Astrocyte of the spinal cord (primary cell): ENCODE data around the gene DUSP15.

Experiments
- DNase-seq: peaks from one replicate; pipeline ENCODE4 v3.0.0; 2011; ENCODE audit warnings: low read depth, low spot score
- H3K4me3 ChIP-seq: 2 replicates; pipeline ENCODE4 v1.5.1; 2011; ENCODE audit warnings: low read depth, mild to moderate bottlenecking, low read length, moderate library complexity
- CTCF ChIP-seq: IDR thresholded peaks from 2 replicates; pipeline ENCODE4 v1.5.1; 2012; ENCODE audit warnings: low read depth, mild to moderate bottlenecking, low read length, inconsistent platforms
- in situ Hi-C: cut with HindIII; loops from 2 replicates; pipeline ENCODE4 v1.10.0; 2017; ENCODE audit warnings: low sequenced_read_pairs

The DUSP15 gene

GRCh38 chr20:31907046-31907445 lies 36.7 kb upstream of the DUSP15 start:
- no peak overlapping the region for H3K4me3 ChIP-seq
- in situ Hi-C loops = no loop called here
- DNase-seq = no peak
- no peak for TF ChIP-seq CTCF

GRCh38 chr20:31906001-31906400 lies 35.7 kb upstream of the DUSP15 start:
- no peak overlapping the region for H3K4me3 ChIP-seq
- in situ Hi-C loops = no loop called here
- TF ChIP-seq CTCF = no peak
- no peak for DNase-seq

- in situ Hi-C loops = no loop called here
- no peak overlapping the region for H3K4me3 ChIP-seq
- no peak for DNase-seq
- no peak for TF ChIP-seq CTCF
Measured at GRCh38 chr20:31903627-31904386, 33.5 kb upstream of the DUSP15 start.

GRCh38 chr20:31901615-31902014 lies 31.3 kb upstream of the DUSP15 start:
- H3K4me3 ChIP-seq = no peak overlapping the region
- no peak for TF ChIP-seq CTCF
- in situ Hi-C loops = no loop called here
- no peak for DNase-seq

GRCh38 chr20:31897541-31897940 lies 27.2 kb upstream of the DUSP15 start:
- no peak overlapping the region for H3K4me3 ChIP-seq
- DNase-seq = no peak
- TF ChIP-seq CTCF = no peak
- in situ Hi-C loops = no loop called here

- no peak overlapping the region for H3K4me3 ChIP-seq
- DNase-seq = no peak
- TF ChIP-seq CTCF = no peak
- in situ Hi-C loops = no loop called here
Measured at GRCh38 chr20:31896049-31896448, 25.7 kb upstream of the DUSP15 start.
